Measurements from ENCODE around the gene PRKCH. TPM values are rescaled to one million over a fixed set of nuclear protein-coding genes. Genes with fewer than 3 reads are reported as not detected.

Gene PRKCH
- total and polyA plus RNA-seq, 9 donors, result 10.2 to 15.5 (median 12.3) TPM

DNA sequence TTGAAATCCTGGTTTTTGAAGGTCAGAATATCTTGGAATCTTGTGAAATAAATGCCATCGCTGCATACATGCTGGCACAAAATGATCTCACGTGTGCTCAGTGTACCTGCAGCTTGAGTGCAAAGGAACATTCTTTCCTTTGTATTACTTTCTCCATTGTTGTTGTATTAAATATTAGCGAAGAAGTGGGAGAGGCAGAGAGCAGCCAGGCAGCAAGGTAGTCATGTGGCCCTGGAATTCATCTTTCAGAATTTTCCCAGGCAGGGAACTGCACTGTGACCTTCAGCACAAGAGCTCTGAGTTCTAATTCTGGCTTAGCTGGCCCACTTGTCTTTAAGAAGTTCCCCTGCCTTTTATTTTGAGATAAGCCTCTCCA, 145.5 kb downstream of the PRKCH start:
- Histone ChIP-seq H3K4me1 (ENCODE audit: control insufficient read depth, insufficient read depth, low read length) (peaks cover 24% of the 10 kb centered on the region), H3K36me3 (ENCODE audit: control insufficient read depth, insufficient read depth, low read length) (no peaks in the 10 kb centered on the region), H3K27me3 (ENCODE audit: control insufficient read depth, insufficient read depth, low read length) (no peaks in the 10 kb centered on the region), H3K9me3 (replicated peaks; ENCODE audit: control insufficient read depth, low read depth, low read length) (no peaks in the 10 kb centered on the region), H3K27ac (ENCODE audit: low read length) (no peak overlapping the region), H3K4me3 (ENCODE audit: low read length) (no peak overlapping the region)
- 100% methylated on average over 1 of the region's 3 CpGs for WGBS (ENCODE audit: insufficient coverage)
- no peak for DNase-seq

DNA sequence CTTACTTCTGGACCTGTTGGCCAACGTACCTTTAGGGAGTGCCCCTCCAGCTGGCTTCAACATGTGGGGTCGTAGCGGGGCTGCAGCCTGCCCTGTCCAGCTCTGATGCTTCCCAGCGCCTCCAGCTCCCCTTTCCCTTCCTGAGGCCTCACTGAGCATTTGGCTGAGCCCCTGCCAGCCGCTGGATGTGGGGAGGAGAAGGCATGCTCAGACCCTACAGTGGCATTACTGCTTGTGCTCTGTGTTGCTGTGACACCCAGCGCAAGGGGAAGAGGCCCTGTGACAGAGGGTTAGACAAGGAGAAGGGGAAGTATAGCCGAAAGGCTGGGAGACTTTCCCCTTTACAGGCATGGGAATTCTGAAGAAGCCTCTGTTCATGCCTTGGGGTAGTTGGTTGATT, 145.9 kb downstream of the PRKCH start:
- no peak for DNase-seq
- Histone ChIP-seq H3K36me3 (ENCODE audit: control insufficient read depth, insufficient read depth, low read length) (no peaks in the 10 kb centered on the region), H3K4me3 (ENCODE audit: low read length) (no peak overlapping the region), H3K9me3 (replicated peaks; ENCODE audit: control insufficient read depth, low read depth, low read length) (no peaks in the 10 kb centered on the region), H3K27ac (ENCODE audit: low read length) (no peak overlapping the region), H3K27me3 (ENCODE audit: control insufficient read depth, insufficient read depth, low read length) (no peaks in the 10 kb centered on the region), H3K4me1 (ENCODE audit: control insufficient read depth, insufficient read depth, low read length) (peaks cover 25% of the 10 kb centered on the region)
- 83% methylated on average over 3 of the region's 7 CpGs for WGBS (ENCODE audit: insufficient coverage)

DNA sequence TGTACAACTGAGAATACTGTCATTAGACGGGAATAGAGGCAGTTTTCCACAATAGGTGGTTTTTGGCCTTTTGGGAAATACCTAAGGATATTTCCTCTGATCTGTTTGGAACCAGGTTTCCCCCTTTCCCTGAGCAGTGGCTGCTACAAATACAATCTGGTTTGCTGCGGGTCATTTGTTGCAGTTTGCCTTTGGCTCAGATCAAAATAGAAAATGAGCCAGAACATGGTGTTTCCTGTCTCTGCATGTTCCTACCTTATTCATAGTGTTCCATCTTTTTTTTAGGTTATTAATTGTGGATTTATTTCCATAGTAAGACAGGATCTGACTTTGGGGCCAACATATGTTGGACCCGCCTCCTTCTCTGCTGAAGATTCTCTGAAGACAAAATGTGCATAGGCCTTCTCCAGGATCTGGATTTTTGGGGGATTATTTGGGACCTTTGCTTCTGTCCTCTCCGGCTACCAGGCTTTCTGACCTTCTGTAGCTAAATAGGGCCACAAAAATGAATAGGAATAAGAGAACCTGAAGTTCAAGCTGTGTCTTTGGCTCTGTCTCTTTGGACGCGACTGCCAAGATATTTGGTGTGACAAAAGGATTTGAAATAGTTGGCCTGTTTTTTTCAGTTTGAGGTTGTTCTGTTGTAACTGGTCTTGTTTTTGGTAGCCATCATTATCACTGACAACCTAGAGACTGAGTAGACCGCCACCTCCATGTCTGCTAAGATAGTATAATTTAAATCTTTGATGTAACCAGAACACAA, 146.9 kb downstream of the PRKCH start:
- Histone ChIP-seq H3K27me3 (ENCODE audit: control insufficient read depth, insufficient read depth, low read length) (no peaks in the 10 kb centered on the region), H3K36me3 (ENCODE audit: control insufficient read depth, insufficient read depth, low read length) (no peaks in the 10 kb centered on the region), H3K4me3 (ENCODE audit: low read length) (no peak overlapping the region), H3K27ac (ENCODE audit: low read length) (no peak overlapping the region), H3K4me1 (ENCODE audit: control insufficient read depth, insufficient read depth, low read length) (peaks cover 19% of the 10 kb centered on the region), H3K9me3 (replicated peaks; ENCODE audit: control insufficient read depth, low read depth, low read length) (no peaks in the 10 kb centered on the region)
- DNase-seq, result no peak
- 79% methylated on average over 3 of the region's 7 CpGs for WGBS (ENCODE audit: insufficient coverage)

DNA sequence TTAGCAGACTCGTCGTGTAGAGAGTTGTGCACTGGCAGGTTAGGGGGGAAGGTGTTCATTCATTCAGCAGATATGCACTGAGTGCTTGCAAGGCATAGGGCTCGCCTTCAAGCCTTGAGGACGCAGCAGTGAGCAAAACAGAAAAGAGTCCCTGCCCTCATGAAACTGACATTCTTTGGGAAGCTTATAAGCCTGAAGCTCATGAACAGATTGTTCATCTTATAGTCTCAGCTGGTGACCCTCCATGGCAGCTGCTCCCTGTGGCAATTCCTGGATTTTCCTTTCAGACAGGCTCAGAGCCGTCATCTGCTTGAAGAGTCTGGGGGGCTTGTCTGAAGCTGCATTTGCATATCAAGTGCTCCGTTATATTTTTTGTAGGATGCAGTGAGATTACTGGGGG, 148.4 kb downstream of the PRKCH start:
- no peaks in the 10 kb centered on the region for H3K9me3 ChIP-seq (replicated peaks; ENCODE audit: control insufficient read depth, low read depth, low read length)
- H3K27ac ChIP-seq (ENCODE audit: low read length), result no peak overlapping the region
- DNase-seq, result no peak
- H3K4me3 ChIP-seq (ENCODE audit: low read length), result no peak overlapping the region
- H3K36me3 ChIP-seq (ENCODE audit: control insufficient read depth, insufficient read depth, low read length), result no peaks in the 10 kb centered on the region
- peaks cover 19% of the 10 kb centered on the region for H3K4me1 ChIP-seq (ENCODE audit: control insufficient read depth, insufficient read depth, low read length)
- 73% methylated on average over 4 of the region's 6 CpGs for WGBS (ENCODE audit: insufficient coverage)
- no peaks in the 10 kb centered on the region for H3K27me3 ChIP-seq (ENCODE audit: control insufficient read depth, insufficient read depth, low read length)

DNA sequence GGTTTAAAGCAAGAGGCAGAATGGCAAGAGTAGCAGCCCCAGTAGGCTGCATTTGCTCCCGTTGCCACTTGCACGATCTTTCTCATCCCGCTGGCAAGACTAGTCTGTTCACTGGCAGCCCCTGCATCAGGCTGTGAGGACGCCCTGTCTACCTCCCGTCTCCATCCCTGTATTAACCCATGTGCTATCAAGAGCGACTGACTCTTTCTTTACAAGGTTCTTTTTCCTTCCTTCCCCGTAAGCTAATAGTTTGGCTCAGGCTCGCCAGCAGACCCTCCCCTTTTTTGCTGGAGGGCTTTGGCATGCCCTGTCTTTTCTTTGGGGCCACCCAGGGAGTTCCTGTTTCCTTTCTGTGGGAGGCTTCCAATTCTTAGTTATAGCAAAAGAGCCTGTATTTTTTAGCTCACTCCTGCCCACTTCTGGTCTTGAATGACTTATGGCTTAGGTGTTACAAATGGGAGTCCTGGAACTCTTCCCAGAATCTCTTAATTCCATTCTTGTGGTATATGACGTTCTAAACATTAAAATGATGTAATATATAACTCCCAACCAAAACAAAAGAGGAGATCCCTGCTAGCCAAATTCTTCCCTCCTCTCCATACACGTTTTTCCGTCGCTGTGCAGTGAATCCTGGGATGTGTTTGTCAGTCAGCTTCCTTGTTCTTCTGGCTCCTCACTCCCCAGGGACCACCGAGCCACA, 149.0 kb downstream of the PRKCH start:
- Histone ChIP-seq H3K27me3 (ENCODE audit: control insufficient read depth, insufficient read depth, low read length) (no peaks in the 10 kb centered on the region), H3K27ac (ENCODE audit: low read length) (peak overlapping the region; percentile 47), H3K4me1 (ENCODE audit: control insufficient read depth, insufficient read depth, low read length) (peaks cover 19% of the 10 kb centered on the region), H3K36me3 (ENCODE audit: control insufficient read depth, insufficient read depth, low read length) (no peaks in the 10 kb centered on the region), H3K9me3 (replicated peaks; ENCODE audit: control insufficient read depth, low read depth, low read length) (no peaks in the 10 kb centered on the region), H3K4me3 (ENCODE audit: low read length) (no peak overlapping the region)
- WGBS (ENCODE audit: insufficient coverage), result 20% methylated on average over 7 of the region's 13 CpGs
- DNase-seq, result peak; percentile 79

DNA sequence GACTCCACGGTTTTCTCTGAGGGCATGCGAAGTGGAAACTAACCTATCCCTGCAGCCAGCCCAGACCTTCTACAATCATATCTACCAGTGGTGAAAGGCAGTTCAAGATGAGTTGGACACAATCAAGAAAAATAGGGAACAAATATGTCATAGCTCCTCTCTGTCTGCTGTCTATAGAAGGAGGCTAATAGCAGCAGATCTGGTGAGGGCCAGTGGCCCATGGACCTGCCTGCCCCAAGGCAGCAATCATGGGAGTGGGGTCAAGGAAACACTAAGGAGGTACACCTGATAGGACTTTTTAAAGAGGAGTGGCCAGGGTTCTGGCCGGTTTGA, 149.5 kb downstream of the PRKCH start:
- Histone ChIP-seq H3K27me3 (ENCODE audit: control insufficient read depth, insufficient read depth, low read length) (no peaks in the 10 kb centered on the region), H3K9me3 (replicated peaks; ENCODE audit: control insufficient read depth, low read depth, low read length) (no peaks in the 10 kb centered on the region), H3K4me1 (ENCODE audit: control insufficient read depth, insufficient read depth, low read length) (peaks cover 19% of the 10 kb centered on the region), H3K36me3 (ENCODE audit: control insufficient read depth, insufficient read depth, low read length) (no peaks in the 10 kb centered on the region), H3K4me3 (ENCODE audit: low read length) (no peak overlapping the region), H3K27ac (ENCODE audit: low read length) (peak overlapping the region; percentile 47)
- DNase-seq, result no peak
- WGBS (ENCODE audit: insufficient coverage), result no CpG with 5 or more reads among the region's 3 CpGs

DNA sequence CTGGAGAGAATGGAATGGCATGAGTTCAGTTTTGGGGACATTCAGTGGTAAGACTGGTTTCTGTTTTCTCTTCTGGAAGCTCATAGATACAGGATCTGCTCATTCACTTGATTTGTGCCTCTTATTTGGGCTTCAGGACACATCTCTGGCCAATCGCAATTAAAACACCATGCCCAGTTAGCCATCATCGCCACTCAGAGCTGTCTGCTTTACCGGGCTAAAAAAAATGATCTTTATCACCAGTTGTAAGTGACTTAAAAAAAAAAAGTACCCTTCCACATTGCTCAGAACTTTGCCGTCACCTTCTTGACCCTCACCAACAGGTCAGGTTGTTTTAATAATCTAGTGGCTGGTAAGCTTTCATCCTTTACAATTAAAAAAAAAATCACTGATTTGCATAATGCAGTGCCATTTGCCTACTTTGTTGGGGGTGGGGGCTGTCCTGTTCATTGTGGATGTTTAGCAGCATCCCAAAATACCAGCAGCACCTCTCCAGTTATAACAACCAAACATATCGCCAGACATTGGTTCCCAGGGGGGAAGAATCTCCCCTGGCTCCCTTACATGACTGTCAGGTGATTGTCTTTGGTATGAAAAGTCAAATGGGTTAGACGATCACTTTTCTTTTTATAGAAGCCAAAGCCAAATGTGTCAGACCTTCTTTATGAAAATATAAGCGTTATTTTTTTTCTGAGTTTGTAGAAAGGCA, 150.1 kb downstream of the PRKCH start:
- Histone ChIP-seq H3K4me3 (ENCODE audit: low read length) (no peak overlapping the region), H3K27me3 (ENCODE audit: control insufficient read depth, insufficient read depth, low read length) (no peaks in the 10 kb centered on the region), H3K36me3 (ENCODE audit: control insufficient read depth, insufficient read depth, low read length) (no peaks in the 10 kb centered on the region), H3K27ac (ENCODE audit: low read length) (peak overlapping the region; percentile 47), H3K4me1 (ENCODE audit: control insufficient read depth, insufficient read depth, low read length) (peaks cover 19% of the 10 kb centered on the region), H3K9me3 (replicated peaks; ENCODE audit: control insufficient read depth, low read depth, low read length) (no peaks in the 10 kb centered on the region)
- no peak for DNase-seq
- WGBS (ENCODE audit: insufficient coverage), result 87% methylated on average over 3 of the region's 7 CpGs

DNA sequence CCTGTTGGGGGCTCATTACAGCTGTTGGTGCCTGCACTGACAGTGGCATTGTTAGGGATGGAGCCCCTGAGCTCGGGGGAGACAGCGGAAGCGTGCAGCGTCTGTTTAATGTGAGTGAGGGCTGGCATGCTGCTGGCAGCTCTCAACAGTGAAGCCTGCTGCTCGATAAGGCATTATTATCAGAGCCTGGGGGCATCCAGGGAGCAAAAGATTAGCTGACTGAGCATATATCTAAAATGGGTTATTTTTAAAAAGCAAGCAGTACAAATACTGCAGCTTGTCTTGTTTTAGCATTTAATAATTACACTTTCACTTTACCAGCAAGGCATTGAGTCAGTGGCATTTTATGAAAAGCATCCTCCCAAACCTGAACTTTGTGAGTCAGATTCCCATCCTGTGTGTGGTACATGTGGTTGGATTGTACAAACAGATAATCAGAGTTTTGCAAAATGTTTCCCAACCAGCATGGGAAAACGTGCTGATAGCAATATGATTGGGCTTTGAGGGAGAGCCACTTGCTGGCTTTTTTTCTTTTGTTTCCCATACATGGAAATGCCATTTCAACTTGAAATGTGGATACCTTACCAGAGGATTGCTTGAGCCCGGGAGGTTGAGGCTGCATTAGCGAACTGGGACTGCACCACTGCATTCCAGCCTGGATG, 150.8 kb downstream of the PRKCH start:
- 36% methylated on average over 5 of the region's 8 CpGs for WGBS (ENCODE audit: insufficient coverage)
- Histone ChIP-seq H3K36me3 (ENCODE audit: control insufficient read depth, insufficient read depth, low read length) (no peaks in the 10 kb centered on the region), H3K4me1 (ENCODE audit: control insufficient read depth, insufficient read depth, low read length) (peaks cover 21% of the 10 kb centered on the region), H3K9me3 (replicated peaks; ENCODE audit: control insufficient read depth, low read depth, low read length) (no peaks in the 10 kb centered on the region), H3K4me3 (ENCODE audit: low read length) (no peak overlapping the region), H3K27ac (ENCODE audit: low read length) (peak overlapping the region; percentile 1), H3K27me3 (ENCODE audit: control insufficient read depth, insufficient read depth, low read length) (no peaks in the 10 kb centered on the region)
- DNase-seq, result no peak

DNA sequence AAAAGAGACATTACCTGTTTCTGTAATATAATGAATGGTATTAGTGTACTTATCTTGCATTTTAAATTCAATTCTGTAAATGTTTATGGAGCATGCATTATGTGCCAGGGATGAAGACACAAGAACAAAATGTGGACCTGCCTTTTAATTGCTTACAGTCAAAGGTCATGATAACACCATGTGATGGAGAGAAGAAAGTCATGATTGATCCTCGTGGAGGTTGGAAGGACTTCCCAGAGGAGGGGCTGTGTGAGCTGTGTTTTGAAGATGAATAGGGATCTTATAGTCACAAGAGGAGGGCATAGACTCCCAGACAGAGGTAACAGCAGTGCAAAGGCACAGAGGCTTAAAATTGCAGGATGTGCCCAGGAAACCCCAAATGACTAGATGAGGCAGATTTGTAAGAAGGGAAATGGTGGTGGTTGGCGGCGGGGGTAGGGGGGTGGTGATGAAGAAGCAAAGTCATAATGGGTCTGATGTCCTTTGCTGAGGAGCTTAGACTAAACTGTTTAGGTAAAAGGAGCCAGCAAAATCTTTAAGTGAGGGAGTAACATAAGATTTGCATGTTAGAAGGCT, 151.5 kb downstream of the PRKCH start:
- H3K9me3 ChIP-seq (replicated peaks; ENCODE audit: control insufficient read depth, low read depth, low read length), result no peaks in the 10 kb centered on the region
- no peaks in the 10 kb centered on the region for H3K36me3 ChIP-seq (ENCODE audit: control insufficient read depth, insufficient read depth, low read length)
- 82% methylated on average over 3 of the region's 3 CpGs for WGBS (ENCODE audit: insufficient coverage)
- peaks cover 24% of the 10 kb centered on the region for H3K4me1 ChIP-seq (ENCODE audit: control insufficient read depth, insufficient read depth, low read length)
- no peak for DNase-seq
- H3K4me3 ChIP-seq (ENCODE audit: low read length), result no peak overlapping the region
- H3K27me3 ChIP-seq (ENCODE audit: control insufficient read depth, insufficient read depth, low read length), result no peaks in the 10 kb centered on the region
- no peak overlapping the region for H3K27ac ChIP-seq (ENCODE audit: low read length)

DNA sequence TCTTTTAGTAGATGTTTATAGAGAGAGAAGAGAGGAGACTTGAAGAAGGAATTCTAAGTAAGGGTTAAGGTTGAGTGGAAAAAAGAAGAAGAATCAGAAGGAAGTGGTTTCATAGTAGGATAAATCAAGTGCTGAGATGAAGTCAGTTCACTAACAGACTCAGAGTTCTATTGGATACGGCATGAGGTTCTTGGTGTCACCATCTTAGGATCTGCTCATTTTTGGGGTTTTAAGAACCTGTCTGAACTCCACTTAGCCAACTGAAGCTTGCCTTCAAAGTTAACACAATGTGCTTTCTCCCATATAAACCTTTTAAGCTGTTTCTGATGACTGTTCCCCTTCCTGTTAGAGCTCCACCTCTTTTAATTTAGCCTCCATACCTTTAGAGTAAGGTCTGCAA, 152.6 kb downstream of the PRKCH start:
- DNase-seq, result no peak
- Histone ChIP-seq H3K4me3 (ENCODE audit: low read length) (no peak overlapping the region), H3K27ac (ENCODE audit: low read length) (no peak overlapping the region), H3K27me3 (ENCODE audit: control insufficient read depth, insufficient read depth, low read length) (no peaks in the 10 kb centered on the region), H3K4me1 (ENCODE audit: control insufficient read depth, insufficient read depth, low read length) (peaks cover 24% of the 10 kb centered on the region), H3K36me3 (ENCODE audit: control insufficient read depth, insufficient read depth, low read length) (no peaks in the 10 kb centered on the region), H3K9me3 (replicated peaks; ENCODE audit: control insufficient read depth, low read depth, low read length) (no peaks in the 10 kb centered on the region)
- no CpG with 5 or more reads among the region's 1 CpG for WGBS (ENCODE audit: insufficient coverage)

All from muscle of leg (tissue), 11 donors.